Ishikawa (cell line): ENCODE measurements around the gene AFF2.

Source experiments
- CEBPB ChIP-seq: IDR thresholded peaks from 2 replicates; pipeline ENCODE4 v1.6.1; 2012
- CREB1 ChIP-seq: IDR thresholded peaks from 2 replicates; pipeline ENCODE4 v1.6.1; 2012; ENCODE audit warnings: low read depth
- EP300 ChIP-seq: IDR thresholded peaks from 2 replicates; pipeline ENCODE4 v1.6.1; 2012; ENCODE audit warnings: borderline replicate concordance
- FOXM1 ChIP-seq: IDR thresholded peaks from 2 replicates; pipeline ENCODE4 v1.6.1; 2012; ENCODE audit warnings: low read depth, borderline replicate concordance
- NFIC ChIP-seq: IDR thresholded peaks from 2 replicates; pipeline ENCODE4 v1.6.1; 2012
- RAD21 ChIP-seq: IDR thresholded peaks from 2 replicates; pipeline ENCODE4 v1.6.1; 2012; ENCODE audit warnings: low read depth
- REST ChIP-seq: IDR thresholded peaks from 2 replicates; pipeline ENCODE4 v1.6.1; 2012; ENCODE audit warnings: low read depth, mild to moderate bottlenecking
- TAF1 ChIP-seq: IDR thresholded peaks from 2 replicates; pipeline ENCODE4 v1.6.1; 2012; ENCODE audit warnings: low read depth, mild to moderate bottlenecking
- TCF12 ChIP-seq: IDR thresholded peaks from 2 replicates; pipeline ENCODE4 v1.6.1; 2012; ENCODE audit warnings: low read depth
- TEAD4 ChIP-seq: IDR thresholded peaks from 2 replicates; pipeline ENCODE4 v1.6.1; 2012
- USF1 ChIP-seq: IDR thresholded peaks from 2 replicates; pipeline ENCODE4 v1.6.1; 2012
- YY1 ChIP-seq: IDR thresholded peaks from 2 replicates; pipeline ENCODE4 v1.6.1; 2012; ENCODE audit warnings: low read depth
- ZBTB7A ChIP-seq: IDR thresholded peaks from 2 replicates; pipeline ENCODE4 v1.6.1; 2012; ENCODE audit warnings: low read depth
- TF ChIP-seq, protein P1 (sequence below): IDR thresholded peaks from 2 replicates; pipeline ENCODE4 v1.6.1; 2012

- TF ChIP-seq, protein P1, sequence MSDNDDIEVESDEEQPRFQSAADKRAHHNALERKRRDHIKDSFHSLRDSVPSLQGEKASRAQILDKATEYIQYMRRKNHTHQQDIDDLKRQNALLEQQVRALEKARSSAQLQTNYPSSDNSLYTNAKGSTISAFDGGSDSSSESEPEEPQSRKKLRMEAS, result no peak
- TF ChIP-seq USF1, result no peak
- TF ChIP-seq NFIC, result no peak
- TF ChIP-seq EP300, result no peak
- no peak for TF ChIP-seq ZBTB7A
- no peak for TF ChIP-seq TAF1
- no peak for TF ChIP-seq YY1
- TF ChIP-seq RAD21, result no peak
- no peak for TF ChIP-seq FOXM1
- no peak for TF ChIP-seq TEAD4
- no peak for TF ChIP-seq REST
- no peak for TF ChIP-seq CEBPB
- TF ChIP-seq TCF12, result no peak
- TF ChIP-seq CREB1, result no peak
Measured at GRCh38 chrX:149002320-149002719, 501.9 kb downstream of the AFF2 start.
